Occipital lobe (tissue), 2 donors: ENCODE results near the gene SPC24. TPM values are rescaled to one million over a fixed set of nuclear protein-coding genes. Genes with fewer than 3 reads are reported as not detected.

Experiments used
- DNase-seq: peaks from one replicate; lab custom pipeline; 2025; lab: John Stamatoyannopoulos, UW
- total RNA-seq: library from RNA; depleted of rRNA; stranded (reverse); fragments of >200 nt; gene quantifications from one replicate; pipeline ENCODE4 v1.2.3, GENCODE V29; 2014

The SPC24 gene
- 6.4 TPM for total RNA-seq

GRCh38 chr19:11155373-11156120, at the start of gene SPC24:
SPC24 (minus strand) TSS chr19:11155782; CDS start chr19:11155776, 6 bp downstream.
- DNase-seq: peak; percentile 98

DNA sequence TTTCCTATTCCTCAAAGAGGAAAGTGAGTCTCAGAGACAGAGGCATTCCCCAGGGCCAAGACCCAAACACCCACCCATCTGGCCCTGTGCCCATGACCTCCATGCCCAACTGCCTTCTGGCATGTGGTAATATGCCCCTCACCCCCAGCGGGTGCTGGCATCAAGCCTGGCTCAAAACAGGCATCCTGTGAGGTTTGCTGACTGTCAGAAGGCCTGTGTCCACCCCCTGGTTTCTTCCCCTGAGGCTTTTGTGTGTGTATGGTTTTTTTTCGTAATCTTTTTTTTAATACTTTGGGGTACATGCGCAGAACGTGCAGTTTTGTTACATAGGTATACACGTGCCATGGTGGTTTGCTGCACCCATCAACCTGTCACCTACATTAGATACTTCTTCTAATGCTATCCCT, 49.4 kb upstream of the SPC24 start:
- DNase-seq: no peak

- DNase-seq: no peak
Observed at GRCh38 chr19:11204076-11204602, 48.6 kb upstream of the SPC24 start.

DNA sequence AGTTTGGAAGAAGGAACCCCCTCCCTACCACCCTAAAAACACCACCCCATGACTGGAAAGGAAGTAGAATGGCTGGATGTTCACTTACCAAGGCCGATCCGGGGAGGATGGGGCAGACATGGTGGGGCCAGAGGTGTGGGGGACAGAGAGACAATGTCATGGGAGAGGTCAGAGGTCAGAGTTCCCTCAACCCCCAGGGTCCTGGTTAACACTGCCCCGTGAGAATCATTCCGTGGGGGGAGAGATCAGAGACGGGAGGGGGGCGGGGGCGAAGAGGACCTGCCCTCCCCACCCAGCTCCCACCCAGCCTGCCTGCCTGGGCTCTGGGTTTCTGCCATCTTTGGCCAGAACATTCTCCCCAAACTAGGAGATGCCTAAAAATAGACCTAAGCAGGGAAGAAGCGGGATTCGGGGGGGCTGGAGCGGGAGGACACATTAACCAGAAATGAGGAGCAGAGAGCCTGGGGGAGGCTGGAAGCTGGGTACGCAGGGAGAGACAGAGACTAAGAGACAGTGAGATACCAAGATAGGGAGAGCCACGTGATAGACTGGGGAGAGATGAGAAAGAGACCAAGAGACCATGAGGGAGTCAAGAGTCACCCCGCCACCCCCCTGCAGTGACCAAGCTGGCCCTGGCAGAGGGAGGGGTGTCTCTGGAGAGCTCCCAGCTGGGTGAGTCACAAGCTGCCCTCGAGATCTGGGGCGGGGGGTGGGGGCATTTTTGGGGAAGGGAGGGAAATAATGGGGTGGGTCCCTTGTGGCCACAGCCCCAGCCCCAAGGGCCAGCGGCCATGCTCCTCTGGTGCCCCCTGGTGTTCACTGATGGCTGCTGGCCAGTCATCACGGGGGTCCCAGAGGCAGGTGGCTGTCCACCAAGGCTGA, 47.9 kb upstream of the SPC24 start:
- DNase-seq: peak; percentile 70

DNA sequence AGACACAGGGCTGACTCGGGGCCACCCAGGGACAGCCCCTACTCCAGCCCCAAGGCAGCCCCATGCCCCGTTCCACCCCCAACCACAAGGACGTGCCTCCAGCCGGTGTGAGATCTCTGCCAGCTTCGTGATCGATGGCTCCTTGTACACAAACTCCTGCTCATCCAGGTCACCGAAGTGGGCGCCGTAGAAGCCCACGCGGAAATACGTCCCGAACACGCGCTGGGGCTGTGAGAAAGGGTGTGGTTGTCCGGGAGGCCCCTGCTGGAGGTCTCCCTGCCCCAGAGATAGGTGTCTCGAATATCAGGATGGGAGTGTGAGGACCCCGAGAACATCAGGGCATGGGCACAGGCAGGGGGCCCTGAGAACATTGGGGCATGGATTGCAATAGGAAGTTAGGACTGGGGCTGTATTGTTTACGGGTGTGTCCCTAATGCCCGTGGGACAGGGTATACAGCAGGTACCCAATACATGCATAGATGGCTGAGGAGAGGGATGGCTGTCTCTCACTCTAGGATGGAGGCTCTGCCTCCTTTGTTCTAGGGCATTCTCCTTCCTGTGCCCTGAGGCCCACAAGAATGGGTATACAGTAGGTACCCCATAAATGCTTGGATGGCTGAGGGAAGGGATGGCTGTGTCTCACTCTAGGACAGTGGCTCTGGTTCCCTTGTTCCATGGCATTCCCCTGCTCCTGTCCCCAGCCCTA, 47.1 kb upstream of the SPC24 start:
- no peak for DNase-seq

DNA sequence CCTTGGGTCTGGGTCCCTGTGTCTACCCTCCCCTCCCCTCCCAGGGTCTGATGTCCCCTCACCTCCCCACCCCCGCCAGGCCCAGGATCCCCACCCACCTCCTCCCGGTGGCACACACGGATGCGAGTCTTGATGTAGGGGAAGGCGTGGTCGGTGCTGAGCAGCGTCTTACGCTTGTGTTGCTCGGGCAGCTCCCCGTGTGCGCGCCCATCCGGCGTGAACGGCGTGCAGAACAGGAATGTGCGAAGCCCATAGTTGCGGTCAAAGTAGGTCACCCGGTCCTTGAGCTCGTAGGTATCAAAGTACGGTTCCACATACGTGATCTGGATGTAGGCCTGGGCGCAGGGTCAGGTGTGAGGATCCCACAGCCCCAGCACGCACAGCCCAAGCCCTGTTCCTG, 46.2 kb upstream of the SPC24 start:
- DNase-seq: no peak

DNA sequence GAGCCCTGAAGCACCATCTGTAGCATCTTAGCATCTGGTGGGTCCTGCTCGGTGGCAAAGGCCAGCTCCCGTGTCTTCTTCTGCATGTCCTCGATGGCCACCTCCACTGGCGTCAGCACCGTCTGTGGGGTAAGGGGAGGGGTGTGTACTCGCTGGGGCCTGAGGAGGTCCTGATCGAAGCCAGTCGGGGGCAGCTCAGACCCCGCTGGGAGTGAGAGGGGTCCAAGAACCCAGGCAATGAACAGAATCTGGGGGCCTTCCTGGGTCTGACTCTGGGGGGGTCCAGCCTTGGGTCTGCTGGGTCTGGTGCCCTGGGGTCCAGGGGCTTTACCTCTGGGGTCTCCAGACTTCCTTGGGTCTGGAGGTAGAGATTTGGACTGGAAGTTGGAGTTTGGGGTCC, 45.3 kb upstream of the SPC24 start:
- DNase-seq: no peak

DNA sequence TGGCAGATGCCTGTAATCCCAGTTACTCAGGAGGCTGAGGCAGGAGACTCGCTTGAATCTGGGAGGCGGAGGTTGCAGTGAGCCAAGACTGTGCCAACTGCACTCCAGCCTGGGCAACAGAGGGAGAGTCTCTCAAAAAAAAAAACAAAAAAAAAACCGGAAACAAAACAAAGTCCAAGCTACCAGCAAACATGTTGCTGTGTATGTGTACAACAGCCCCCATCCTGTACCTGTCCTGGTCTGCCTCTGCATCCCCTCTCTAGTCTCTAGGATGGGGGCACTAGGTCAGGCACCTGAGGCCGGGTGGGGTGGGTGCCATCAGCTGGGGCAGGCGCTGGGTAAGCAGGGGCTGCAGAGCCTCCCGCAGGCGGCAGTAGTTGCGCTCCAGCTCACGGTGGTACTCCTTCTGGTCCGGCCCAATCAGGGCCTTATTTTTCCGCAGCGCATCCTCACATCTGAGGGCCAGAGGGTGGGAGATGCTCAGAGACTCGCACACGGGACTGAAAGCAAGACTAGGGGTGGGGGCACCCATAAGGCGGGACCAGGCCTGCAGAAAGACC, 44.5 kb upstream of the SPC24 start:
- no peak for DNase-seq

- DNase-seq: no peak
Observed at GRCh38 chr19:11199517-11199916, 43.9 kb upstream of the SPC24 start.

- no peak for DNase-seq
Observed at GRCh38 chr19:11198769-11199424, 43.3 kb upstream of the SPC24 start.

DNA sequence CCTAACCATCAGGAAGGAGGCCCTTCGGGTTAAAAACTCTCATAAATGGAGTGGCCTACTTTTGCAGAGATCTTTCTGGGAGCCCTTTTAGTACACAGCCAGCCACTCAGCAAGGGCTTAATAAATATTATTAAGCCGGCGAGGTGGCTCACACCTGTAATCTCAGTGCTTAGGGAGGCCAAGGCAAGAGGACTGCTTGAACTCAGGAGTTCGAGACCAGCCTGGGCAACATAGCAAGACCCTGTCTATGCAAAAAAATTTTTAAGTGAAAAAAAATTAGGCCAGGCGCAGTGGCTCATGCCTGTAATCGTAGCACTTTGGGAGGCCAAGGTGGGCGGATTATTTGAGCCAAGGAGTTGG, 42.6 kb upstream of the SPC24 start:
- no peak for DNase-seq

GRCh38 chr19:11197291-11198174, 42.0 kb upstream of the SPC24 start, which contains the start of gene KANK2:
KANK2 (minus strand) TSS chr19:11197545; CDS start chr19:11194511, 3,034 bp downstream.
- peak; percentile 68 for DNase-seq

GRCh38 chr19:11196406-11197287, 41.1 kb upstream of the SPC24 start:
- no peak for DNase-seq

DNA sequence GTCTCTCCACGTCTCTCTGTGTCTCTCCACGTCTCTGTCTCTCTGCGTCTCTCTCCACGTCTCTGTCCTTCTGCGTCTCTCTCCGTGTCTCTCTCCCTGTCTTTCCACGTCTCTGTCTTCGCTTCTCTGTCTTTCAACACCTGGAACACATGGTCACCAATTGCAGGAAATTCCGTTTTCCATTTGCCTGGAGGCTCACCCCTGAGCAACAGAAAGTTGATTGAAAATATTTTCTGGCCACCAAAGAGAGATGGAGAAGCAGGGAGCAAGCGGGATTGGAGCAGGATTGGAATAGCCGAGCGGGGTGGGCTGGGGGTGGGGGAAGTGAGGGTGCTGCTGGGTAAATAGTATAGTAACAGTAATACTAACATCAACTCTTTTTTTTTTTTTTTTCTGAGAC, 40.1 kb upstream of the SPC24 start:
- DNase-seq: no peak

GRCh38 chr19:11194656-11195558, 39.3 kb upstream of the SPC24 start:
- DNase-seq: no peak

DNA sequence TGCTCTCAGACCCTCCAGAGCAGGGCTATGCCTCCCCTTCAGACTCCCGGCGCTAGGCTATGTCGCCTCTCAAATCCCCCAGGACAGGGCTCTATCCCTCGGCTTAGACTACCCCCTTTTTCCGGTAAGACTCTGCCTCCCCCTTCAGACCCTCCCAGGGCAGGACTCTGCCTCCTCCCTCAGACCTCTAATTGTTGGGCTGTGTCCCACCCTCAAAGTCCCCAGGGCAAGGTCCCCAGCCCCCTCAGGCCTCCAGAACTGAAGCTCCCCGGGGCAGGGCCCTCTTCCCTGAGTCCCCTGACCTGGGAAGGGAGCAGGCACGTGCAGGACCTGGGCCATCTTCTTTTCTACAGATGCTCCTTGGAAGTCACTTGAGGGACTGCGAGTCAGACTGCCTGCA, 38.6 kb upstream of the SPC24 start:
- DNase-seq: no peak
